Fibroblast of villous mesenchyme (primary cell): ENCODE data around the gene TMEM45A. TPM values are rescaled to one million over a fixed set of nuclear protein-coding genes. Genes with fewer than 3 reads are reported as not detected.

Experiments used
- DNase-seq: peaks from one replicate; pipeline ENCODE4 v3.0.0-alpha.2; 2010; ENCODE audit warnings: low read depth
- H3K4me3 ChIP-seq: 2 replicates; pipeline ENCODE4 v1.5.1; 2011; ENCODE audit warnings: low read depth, mild to moderate bottlenecking, low read length
- CTCF ChIP-seq: IDR thresholded peaks from 2 replicates; pipeline ENCODE4 v1.5.1; 2012; ENCODE audit warnings: low read depth, mild to moderate bottlenecking, low read length; ENCODE audit not compliant: insufficient read depth
- total RNA-seq: library from RNA; depleted of rRNA; stranded (reverse); fragments of >200 nt; gene quantifications from 2 replicates; pipeline ENCODE4 v1.2.3, GENCODE V29; 2012

Gene TMEM45A
- total RNA-seq, 1 donor, result 53.1 TPM

- DNase-seq, result no peak
- TF ChIP-seq CTCF, result no peak
- H3K4me3 ChIP-seq, result no peak overlapping the region
These were observed 71.3 kb downstream of the TMEM45A start for GRCh38 chr3:100563652-100564211.

- no peak for DNase-seq
- H3K4me3 ChIP-seq, result no peak overlapping the region
- TF ChIP-seq CTCF, result no peak
These were observed 78.4 kb downstream of the TMEM45A start for GRCh38 chr3:100570811-100571210.

GRCh38 chr3:100574536-100574935 lies 82.1 kb downstream of the TMEM45A start:
- TF ChIP-seq CTCF, result no peak
- no peak overlapping the region for H3K4me3 ChIP-seq
- DNase-seq, result no peak

GRCh38 chr3:100575704-100576103 lies 83.3 kb downstream of the TMEM45A start:
- DNase-seq, result no peak
- H3K4me3 ChIP-seq, result no peak overlapping the region
- no peak for TF ChIP-seq CTCF

GRCh38 chr3:100577382-100578008 lies 85.1 kb downstream of the TMEM45A start:
- DNase-seq, result no peak
- no peak overlapping the region for H3K4me3 ChIP-seq
- no peak for TF ChIP-seq CTCF

- TF ChIP-seq CTCF, result no peak
- no peak overlapping the region for H3K4me3 ChIP-seq
- DNase-seq, result no peak
These were observed 86.2 kb downstream of the TMEM45A start for GRCh38 chr3:100578646-100579045.

GRCh38 chr3:100580147-100580546 lies 87.7 kb downstream of the TMEM45A start:
- DNase-seq, result no peak
- no peak overlapping the region for H3K4me3 ChIP-seq
- no peak for TF ChIP-seq CTCF
